Mesenchymal stem cell (in vitro differentiated cells and primary cell): ENCODE measurements around the gene FRYL.
A peak's percentile ranks its signal among the peaks of the same experiment; 100 is the strongest.

Experiments
- DNase-seq: peaks from one replicate; pipeline ENCODE4 v3.0.0-alpha.2; 2013
- H2AFZ ChIP-seq: one replicate; pipeline ENCODE4 v1.6.1; 2013; ENCODE audit warnings: low read depth, mild to moderate bottlenecking, control low read depth, inconsistent platforms, low read length, moderate library complexity
- H2AK5ac ChIP-seq: 2 replicates; pipeline ENCODE4 v1.6.1; 2013; ENCODE audit warnings: low read length, moderate library complexity, mild to moderate bottlenecking, inconsistent platforms; ENCODE audit not compliant: severe bottlenecking
- H2BK120ac ChIP-seq: one replicate; pipeline ENCODE4 v1.6.1; 2013; ENCODE audit warnings: low read depth, mild to moderate bottlenecking, inconsistent platforms, low read length, moderate library complexity
- H2BK12ac ChIP-seq, 2 experiments: one replicate each; pipeline ENCODE4 v1.6.1; 2013; ENCODE audit warnings: inconsistent platforms in 2 of 2, low read length in 2 of 2, mild to moderate bottlenecking in 2 of 2, moderate library complexity in 2 of 2, control low read depth in 1 of 2
- H2BK15ac ChIP-seq: one replicate; pipeline ENCODE4 v1.6.1; 2013; ENCODE audit warnings: mild to moderate bottlenecking, low read depth, inconsistent platforms; ENCODE audit not compliant: poor library complexity, severe bottlenecking
- H2BK5ac ChIP-seq: 2 replicates; pipeline ENCODE4 v1.6.1; 2013; ENCODE audit warnings: low read depth, mild to moderate bottlenecking, low read length, control low read depth, inconsistent platforms; ENCODE audit not compliant: poor library complexity, severe bottlenecking
- H3K14ac ChIP-seq, 2 experiments: one replicate each; pipeline ENCODE4 v1.6.1; 2013; ENCODE audit warnings: inconsistent platforms in 2 of 2, low read length in 2 of 2, control low read depth in 1 of 2, mild to moderate bottlenecking in 1 of 2, moderate library complexity in 1 of 2
- H3K18ac ChIP-seq, 2 experiments: one replicate each; pipeline ENCODE4 v1.6.1; 2013; ENCODE audit warnings: inconsistent platforms in 2 of 2, low read length in 2 of 2, control low read depth in 1 of 2, low read depth in 1 of 2, mild to moderate bottlenecking in 1 of 2
- H3K23ac ChIP-seq, 2 experiments: one replicate each; pipeline ENCODE4 v1.6.1; 2013; ENCODE audit warnings: inconsistent platforms in 2 of 2, low read length in 2 of 2, mild to moderate bottlenecking in 2 of 2, moderate library complexity in 2 of 2, control low read depth in 1 of 2
- H3K27ac ChIP-seq: 2 replicates; pipeline ENCODE4 v1.5.1; 2013; ENCODE audit warnings: mild to moderate bottlenecking, moderate library complexity, low read length, control low read depth, inconsistent platforms; ENCODE audit not compliant: poor library complexity, severe bottlenecking
- H3K27me3 ChIP-seq, 2 experiments: 2 replicates each; pipeline versions ENCODE4 v1.6.1 to v1.7.0; 2013; ENCODE audit warnings: low read length in 2 of 2, mild to moderate bottlenecking in 2 of 2, moderate library complexity in 2 of 2, control low read depth in 1 of 2, inconsistent platforms in 1 of 2; ENCODE audit not compliant: control insufficient read depth in 1 of 2, insufficient read depth in 1 of 2
- H3K36me3 ChIP-seq, 2 experiments: 2 replicates each; pipeline versions ENCODE4 v1.6.1 to v1.7.0; 2013; ENCODE audit warnings: low read length in 2 of 2, control low read depth in 1 of 2, inconsistent platforms in 1 of 2, low read depth in 1 of 2, mild to moderate bottlenecking in 1 of 2; ENCODE audit not compliant: insufficient read depth in 2 of 2, control insufficient read depth in 1 of 2
- H3K4ac ChIP-seq, 2 experiments: one replicate each; pipeline ENCODE4 v1.6.1; 2013; ENCODE audit warnings: inconsistent platforms in 2 of 2, low read length in 2 of 2, mild to moderate bottlenecking in 2 of 2, moderate library complexity in 2 of 2, control low read depth in 1 of 2, low read depth in 1 of 2
- H3K4me1 ChIP-seq: 2 replicates; pipeline ENCODE4 v1.6.1; 2013; ENCODE audit warnings: low read depth, low read length, control low read depth; ENCODE audit not compliant: control insufficient read depth, insufficient read depth
- H3K4me2 ChIP-seq: 2 replicates; pipeline ENCODE4 v1.6.1; 2013; ENCODE audit warnings: low read length, mild to moderate bottlenecking, inconsistent platforms; ENCODE audit not compliant: poor library complexity, severe bottlenecking
- H3K4me3 ChIP-seq, 2 experiments: 2 replicates each; pipeline versions ENCODE4 v1.5.1 to v1.7.0; 2013; ENCODE audit warnings: low read length in 2 of 2, mild to moderate bottlenecking in 2 of 2, control low read depth in 1 of 2, low read depth in 1 of 2; ENCODE audit not compliant: insufficient read depth in 1 of 2
- H3K79me1 ChIP-seq: replicated peaks from 2 replicates; pipeline ENCODE4 v1.6.1; 2013; ENCODE audit warnings: mild to moderate bottlenecking, control low read depth, low read length, inconsistent platforms; ENCODE audit not compliant: poor library complexity, severe bottlenecking
- H3K9ac ChIP-seq: 2 replicates; pipeline ENCODE4 v1.7.0; 2013; ENCODE audit warnings: mild to moderate bottlenecking, low read length, moderate library complexity
- H3K9me3 ChIP-seq: 2 replicates; pipeline ENCODE4 v1.7.0; 2013; ENCODE audit warnings: mild to moderate bottlenecking, low read length; ENCODE audit not compliant: control insufficient read depth
- H4K8ac ChIP-seq: one replicate; pipeline ENCODE4 v1.6.1; 2013; ENCODE audit warnings: inconsistent platforms, mild to moderate bottlenecking, low read length, moderate library complexity
- H4K91ac ChIP-seq: one replicate; pipeline ENCODE4 v1.6.1; 2013; ENCODE audit warnings: mild to moderate bottlenecking, low read length, inconsistent platforms
- WGBS: methylation state at CpG from one replicate; pipeline ENCODE4 v1.1.7; 2013; ENCODE audit warnings: mixed read lengths; 5-methylcytosine and 5-hydroxymethylcytosine counted together

The FRYL gene

DNA sequence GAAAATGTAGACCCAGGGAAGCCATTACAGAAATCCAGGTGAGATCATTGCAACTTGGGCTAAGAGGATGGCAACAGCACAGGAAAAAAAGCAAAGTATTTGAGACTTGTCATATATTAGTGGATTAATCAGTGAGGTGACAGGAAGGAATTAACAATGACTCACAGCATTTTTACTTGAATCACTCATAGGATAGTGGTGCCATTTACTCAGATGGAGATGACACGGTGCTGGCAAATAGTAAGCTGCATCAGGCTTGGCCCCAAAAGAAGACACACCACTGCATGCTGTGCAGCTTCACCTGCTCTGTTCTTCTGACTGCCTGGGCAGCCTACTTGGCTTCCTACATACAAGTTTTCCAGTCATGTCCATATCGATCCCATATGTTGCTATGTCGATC, 144.8 kb downstream of the FRYL start:
- no peak overlapping the region for H2BK120ac ChIP-seq
- H3K9ac ChIP-seq: no peak overlapping the region
- H3K36me3 ChIP-seq: peaks cover 0 to 3% of the 10 kb centered on the region in 2 experiments
- H2AFZ ChIP-seq: no peak overlapping the region
- H3K4ac ChIP-seq: peak overlapping the region in 1 of 2 experiments; percentile 37
- DNase-seq: peak; percentile 44
- peak overlapping the region in 1 of 2 experiments; percentile 42 for H2BK12ac ChIP-seq
- no peak overlapping the region for H3K27ac ChIP-seq
- H3K18ac ChIP-seq: peak overlapping the region in 1 of 2 experiments; percentile 62
- H2AK5ac ChIP-seq: no peak overlapping the region
- H3K27me3 ChIP-seq: no peaks in the 10 kb centered on the region
- no peak overlapping the region for H3K4me2 ChIP-seq
- H3K79me1 ChIP-seq: peaks cover 5% of the 10 kb centered on the region
- H2BK15ac ChIP-seq: no peak overlapping the region
- 70% methylated on average over 3 of the region's 3 CpGs for WGBS
- H2BK5ac ChIP-seq: no peak overlapping the region
- no peak overlapping the region for H3K23ac ChIP-seq
- H3K14ac ChIP-seq: peak overlapping the region in 1 of 2 experiments; percentile 91
- no peaks in the 10 kb centered on the region for H3K9me3 ChIP-seq
- no peak overlapping the region for H4K8ac ChIP-seq
- H3K4me1 ChIP-seq: peaks cover 2% of the 10 kb centered on the region
- no peak overlapping the region for H4K91ac ChIP-seq
- no peak overlapping the region for H3K4me3 ChIP-seq

- H3K18ac ChIP-seq: no peak overlapping the region
- 98% methylated on average over 2 of the region's 2 CpGs for WGBS
- peaks cover 2% of the 10 kb centered on the region for H3K4me1 ChIP-seq
- H2BK15ac ChIP-seq: no peak overlapping the region
- no peak overlapping the region for H3K4me2 ChIP-seq
- no peak overlapping the region for H2BK12ac ChIP-seq
- H3K14ac ChIP-seq: no peak overlapping the region
- no peak overlapping the region for H3K23ac ChIP-seq
- H2AFZ ChIP-seq: no peak overlapping the region
- peaks cover 8% of the 10 kb centered on the region for H3K79me1 ChIP-seq
- peaks cover 0 to 3% of the 10 kb centered on the region in 2 experiments for H3K36me3 ChIP-seq
- no peak overlapping the region for H3K9ac ChIP-seq
- no peak overlapping the region for H3K4me3 ChIP-seq
- no peak for DNase-seq
- H4K91ac ChIP-seq: no peak overlapping the region
- H3K4ac ChIP-seq: no peak overlapping the region
- no peak overlapping the region for H2AK5ac ChIP-seq
- H2BK5ac ChIP-seq: no peak overlapping the region
- H3K27me3 ChIP-seq: no peaks in the 10 kb centered on the region
- no peaks in the 10 kb centered on the region for H3K9me3 ChIP-seq
- H2BK120ac ChIP-seq: no peak overlapping the region
- H4K8ac ChIP-seq: no peak overlapping the region
- no peak overlapping the region for H3K27ac ChIP-seq
Measured at GRCh38 chr4:48634688-48635308, 145.3 kb downstream of the FRYL start.

DNA sequence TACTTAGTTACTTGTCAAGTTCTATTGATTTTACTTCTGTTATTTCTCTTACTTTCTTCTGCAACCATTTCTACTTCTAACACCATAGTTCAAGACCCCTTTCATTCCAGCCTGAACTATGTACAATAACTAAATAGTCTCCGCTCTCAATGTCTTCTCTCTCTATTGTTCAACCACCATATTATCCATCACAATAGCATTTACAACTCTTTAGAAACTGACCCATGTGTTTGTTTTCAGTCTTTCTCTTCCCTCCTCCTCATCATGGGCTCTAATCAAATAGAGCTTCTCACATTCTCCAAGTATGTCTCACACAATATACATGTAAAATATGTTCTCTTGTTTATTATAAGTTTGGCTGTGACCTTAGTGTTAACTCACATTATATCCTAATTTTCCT, 146.4 kb downstream of the FRYL start:
- no peak overlapping the region for H2BK15ac ChIP-seq
- H4K91ac ChIP-seq: no peak overlapping the region
- H2AK5ac ChIP-seq: no peak overlapping the region
- peaks cover 2% of the 10 kb centered on the region for H3K4me1 ChIP-seq
- no peak overlapping the region for H2AFZ ChIP-seq
- H2BK120ac ChIP-seq: no peak overlapping the region
- no peak overlapping the region for H3K9ac ChIP-seq
- no peak overlapping the region for H3K27ac ChIP-seq
- H3K18ac ChIP-seq: no peak overlapping the region
- peaks cover 9% of the 10 kb centered on the region for H3K79me1 ChIP-seq
- H3K4me2 ChIP-seq: no peak overlapping the region
- no peak overlapping the region for H3K4ac ChIP-seq
- no peaks in the 10 kb centered on the region for H3K27me3 ChIP-seq
- H3K23ac ChIP-seq: no peak overlapping the region
- H3K14ac ChIP-seq: no peak overlapping the region
- H3K4me3 ChIP-seq: no peak overlapping the region
- H4K8ac ChIP-seq: no peak overlapping the region
- H3K36me3 ChIP-seq: peaks cover 0 to 3% of the 10 kb centered on the region in 2 experiments
- no peaks in the 10 kb centered on the region for H3K9me3 ChIP-seq
- no peak overlapping the region for H2BK12ac ChIP-seq
- 98% methylated on average over 1 of the region's 1 CpG for WGBS
- no peak for DNase-seq
- no peak overlapping the region for H2BK5ac ChIP-seq

DNA sequence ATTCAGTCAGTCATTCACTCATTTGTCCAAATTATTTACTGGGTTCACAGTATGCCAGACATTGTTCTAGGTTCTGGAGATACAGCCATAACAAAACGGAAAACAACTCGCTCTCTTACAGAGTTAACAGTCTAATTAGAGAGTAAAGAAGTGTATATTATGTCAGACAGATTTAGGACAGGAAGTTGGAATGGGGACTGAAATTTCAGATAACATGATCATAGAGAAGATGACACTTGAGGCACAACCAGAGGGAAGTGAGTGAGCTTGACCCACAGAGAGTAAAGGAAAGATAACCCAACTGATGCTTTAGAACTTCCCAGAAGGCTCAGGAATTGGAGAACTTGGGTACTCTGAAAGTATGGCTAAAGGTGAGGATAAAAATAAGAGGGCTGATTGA, 150.6 kb downstream of the FRYL start:
- H3K9ac ChIP-seq: no peak overlapping the region
- H3K79me1 ChIP-seq: peaks cover 13% of the 10 kb centered on the region
- H3K23ac ChIP-seq: no peak overlapping the region
- H4K8ac ChIP-seq: no peak overlapping the region
- H2BK12ac ChIP-seq: no peak overlapping the region
- no peaks in the 10 kb centered on the region for H3K27me3 ChIP-seq
- H3K9me3 ChIP-seq: no peaks in the 10 kb centered on the region
- no peak overlapping the region for H2AK5ac ChIP-seq
- H3K18ac ChIP-seq: no peak overlapping the region
- H3K4me2 ChIP-seq: no peak overlapping the region
- H3K27ac ChIP-seq: no peak overlapping the region
- H3K4me3 ChIP-seq: no peak overlapping the region
- no peaks in the 10 kb centered on the region for H3K4me1 ChIP-seq
- WGBS: 90% methylated on average over 2 of the region's 2 CpGs
- H2BK15ac ChIP-seq: no peak overlapping the region
- H2BK120ac ChIP-seq: no peak overlapping the region
- H3K14ac ChIP-seq: no peak overlapping the region
- H3K36me3 ChIP-seq: peaks cover 3 to 7% of the 10 kb centered on the region in 2 experiments
- no peak for DNase-seq
- H2AFZ ChIP-seq: no peak overlapping the region
- H4K91ac ChIP-seq: no peak overlapping the region
- no peak overlapping the region for H3K4ac ChIP-seq
- H2BK5ac ChIP-seq: no peak overlapping the region
